AG10803 (cell line): ENCODE data around the gene STIP1.

ENCODE experiments used
- DNase-seq: peaks from one replicate; pipeline ENCODE4 v3.0.0; 2010; ENCODE audit warnings: low read depth
- H3K4me3 ChIP-seq: 2 replicates; pipeline ENCODE4 v1.5.1; 2011; ENCODE audit warnings: mild to moderate bottlenecking, low read length, control low read depth
- CTCF ChIP-seq: conservative IDR thresholded peaks from 2 replicates; pipeline ENCODE4 v1.5.1; 2011; ENCODE audit warnings: mild to moderate bottlenecking, low read length, control low read depth, inconsistent platforms

The STIP1 gene

GRCh38 chr11:64224891-64225607, 39.1 kb downstream of the STIP1 start:
- no peak for TF ChIP-seq CTCF
- no peak for DNase-seq
- peak overlapping the region; percentile 89 for H3K4me3 ChIP-seq

DNA sequence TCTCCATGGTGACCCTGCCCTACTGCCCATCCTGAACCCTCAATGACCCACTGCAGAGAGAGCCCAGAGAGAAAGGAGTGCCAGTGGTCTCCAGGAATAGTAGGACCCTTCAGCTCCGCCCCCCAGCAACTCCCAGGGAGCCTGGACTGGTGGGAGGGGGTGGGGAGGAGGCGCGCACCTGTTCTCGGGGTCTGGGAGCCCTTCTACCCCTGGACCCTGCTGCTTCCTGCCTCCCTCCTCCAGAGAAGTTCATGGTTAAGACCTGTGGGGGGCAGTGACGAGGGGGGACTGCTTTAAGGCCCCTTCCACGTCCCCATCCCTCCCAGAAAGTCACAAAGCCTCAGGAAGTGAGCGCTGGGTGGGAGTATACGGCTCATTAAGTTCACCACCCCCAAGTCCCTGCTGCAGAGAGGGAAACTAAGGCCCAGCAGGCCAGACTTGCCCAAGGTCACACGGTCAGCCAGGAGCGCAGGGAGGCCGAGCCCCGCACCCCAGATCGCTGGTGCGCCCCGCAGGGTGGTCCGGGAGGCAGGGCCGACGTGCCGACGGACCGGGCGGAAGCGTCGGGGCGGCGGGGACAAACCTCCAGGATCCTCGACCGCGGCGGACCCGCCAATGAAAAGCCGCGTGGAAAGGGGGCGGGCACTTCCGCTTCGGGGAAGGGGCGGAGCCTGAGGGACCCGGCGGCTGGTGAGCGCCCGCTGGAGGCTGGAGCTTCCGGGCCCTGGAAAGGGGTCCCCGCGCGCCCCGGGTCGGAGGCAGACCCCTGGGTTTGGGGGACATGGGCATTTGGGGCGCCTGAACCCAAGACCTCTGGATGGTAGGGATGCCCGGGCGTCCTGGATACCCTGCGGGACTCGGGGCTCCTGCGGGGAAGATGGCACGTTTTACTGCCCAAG, 39.9 kb downstream of the STIP1 start, which contains the start of the genes NUDT22 and TRPT1:
Gene NUDT22 (plus strand): TSS at position 667 of the 899 bp plus-strand sequence. CDS start 379 bp downstream, outside the sequence.
Gene TRPT1 (minus strand): TSS at position 579 of the 899 bp plus-strand sequence. CDS start 326 bp downstream, at position 253.
- DNase-seq: peak; percentile 65
- peak within 1 kb of the TSS; percentile 89 for H3K4me3 ChIP-seq
- peak; percentile 28 for TF ChIP-seq CTCF

GRCh38 chr11:64226507-64227051, 40.6 kb downstream of the STIP1 start:
- no peak for TF ChIP-seq CTCF
- H3K4me3 ChIP-seq: peak overlapping the region; percentile 89
- no peak for DNase-seq

DNA sequence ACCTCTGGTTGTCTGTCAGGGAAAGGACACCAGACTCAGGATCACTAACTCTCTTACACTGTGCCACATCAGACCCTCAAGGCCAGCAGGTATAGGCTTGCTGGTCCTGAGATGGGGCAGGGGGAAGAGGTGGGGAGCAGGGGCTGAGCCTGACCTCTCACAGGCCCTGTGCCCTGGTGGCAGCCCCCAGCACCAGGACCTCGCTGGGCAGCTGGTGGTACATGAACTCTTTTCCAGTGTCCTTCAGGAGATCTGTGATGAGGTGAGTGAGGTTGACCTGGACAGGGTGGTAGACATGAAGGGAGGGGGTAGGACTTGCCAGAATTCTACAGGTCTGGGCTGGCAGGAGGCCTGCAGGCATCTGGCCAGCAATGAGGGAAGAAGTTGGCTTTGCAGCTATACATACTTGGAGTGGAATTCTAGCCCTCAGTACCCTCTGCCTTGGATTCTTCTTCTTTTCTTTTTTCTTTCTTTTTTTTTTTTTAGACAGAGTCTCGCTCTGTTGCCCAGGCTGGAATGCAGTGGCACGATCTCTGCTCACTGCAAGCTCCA, 41.5 kb downstream of the STIP1 start:
- no peak for DNase-seq
- H3K4me3 ChIP-seq: peak overlapping the region; percentile 89
- TF ChIP-seq CTCF: no peak

- no peak for DNase-seq
- no peak overlapping the region for H3K4me3 ChIP-seq
- no peak for TF ChIP-seq CTCF
Observed at GRCh38 chr11:64229090-64229743, 43.2 kb downstream of the STIP1 start.

- peak overlapping the region; percentile 81 for H3K4me3 ChIP-seq
- DNase-seq: no peak
- TF ChIP-seq CTCF: no peak
Observed at GRCh38 chr11:64229744-64230170, 43.8 kb downstream of the STIP1 start.
